COR-L47 (cell line): ENCODE results near the gene EXOC2.

Source experiments
- DNase-seq: peaks from one replicate; lab custom pipeline; 2025; lab: John Stamatoyannopoulos, UW

The EXOC2 gene

DNA sequence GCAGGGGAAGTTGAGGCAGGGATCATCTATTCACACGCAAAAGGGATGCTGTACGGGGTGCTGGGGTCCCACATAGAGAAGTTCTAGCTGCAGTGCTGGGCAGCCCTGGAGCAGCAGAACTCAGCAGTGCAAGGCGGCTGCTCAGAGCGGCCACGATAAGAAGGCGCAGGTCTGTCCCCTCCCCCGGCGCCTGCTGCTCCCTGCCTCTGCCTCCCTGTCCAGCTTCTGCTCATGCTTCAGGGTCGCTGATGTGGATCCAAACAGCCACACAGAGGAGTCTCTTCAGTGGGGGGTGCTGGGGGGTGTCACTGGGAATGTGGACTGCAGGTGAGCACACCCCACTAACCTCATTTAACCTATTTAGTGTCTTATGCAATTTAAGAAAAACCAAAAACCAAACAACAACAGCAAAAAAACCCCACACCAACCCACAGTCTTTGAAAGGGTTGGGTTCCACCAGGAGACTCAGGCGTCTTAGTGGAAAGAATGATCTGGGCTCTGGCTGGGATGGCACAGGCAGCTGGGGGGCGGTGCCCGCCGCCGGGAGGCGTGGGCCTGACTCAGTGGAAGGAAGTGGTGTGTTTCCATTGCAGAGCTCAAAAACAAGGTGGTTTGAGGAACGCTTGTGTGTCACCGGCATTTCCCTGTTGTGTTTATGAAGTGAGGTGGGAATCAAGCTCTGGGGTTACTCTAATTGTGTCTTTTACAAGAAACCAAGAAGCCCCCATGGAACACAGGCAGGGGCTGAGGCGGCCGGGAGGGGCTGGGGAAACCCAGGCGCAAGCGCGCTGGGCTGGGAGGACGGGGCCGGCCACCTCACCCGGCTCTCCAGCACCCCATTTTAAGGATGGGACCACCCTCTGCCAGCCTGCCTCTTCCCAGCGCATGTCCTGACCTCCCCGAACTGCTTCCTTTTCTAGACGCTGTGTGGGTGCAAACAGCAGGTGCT, 246.2 kb downstream of the EXOC2 start:
- DNase-seq = no peak

DNA sequence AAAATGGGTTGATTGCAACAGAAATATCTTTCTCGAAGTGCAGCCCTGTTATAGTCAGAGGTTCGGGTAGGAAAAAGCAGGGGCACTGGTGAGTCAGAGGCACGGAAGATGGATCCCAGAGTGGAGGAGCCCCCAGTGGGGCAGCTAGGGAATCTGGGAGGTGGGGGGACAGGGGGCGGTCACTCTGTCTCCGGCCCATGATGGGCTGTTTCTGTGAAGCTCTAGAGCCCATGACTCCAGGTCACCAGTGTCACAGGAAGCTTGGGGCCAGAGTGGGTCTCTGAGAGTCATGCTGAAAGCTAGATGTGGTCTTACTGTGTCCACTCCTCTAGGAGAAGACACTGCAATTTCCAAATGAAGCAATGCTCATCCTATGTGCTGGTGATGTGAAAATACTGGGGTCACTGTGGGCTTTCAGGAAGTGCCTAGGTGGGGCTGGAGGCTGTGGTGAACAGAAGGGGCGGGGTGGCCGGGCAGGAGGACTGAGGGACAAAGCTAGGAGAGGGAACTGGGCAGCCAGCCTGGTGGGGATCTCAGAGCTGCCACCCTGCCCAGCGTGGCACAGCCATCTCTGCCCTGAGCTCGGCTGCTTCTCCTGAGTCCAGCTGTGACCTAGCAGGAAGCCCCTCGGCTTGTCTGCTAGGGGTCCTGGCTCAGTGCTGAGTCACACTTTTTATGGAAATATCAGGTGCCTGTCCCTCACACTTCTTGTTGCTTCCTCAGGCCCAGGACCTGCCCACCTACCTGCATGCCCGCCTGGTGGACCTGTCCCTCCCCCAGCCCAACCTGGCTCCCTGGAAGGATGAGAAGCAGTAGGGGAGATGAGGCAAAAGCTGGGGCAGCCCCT, 247.1 kb downstream of the EXOC2 start:
- no peak for DNase-seq

DNA sequence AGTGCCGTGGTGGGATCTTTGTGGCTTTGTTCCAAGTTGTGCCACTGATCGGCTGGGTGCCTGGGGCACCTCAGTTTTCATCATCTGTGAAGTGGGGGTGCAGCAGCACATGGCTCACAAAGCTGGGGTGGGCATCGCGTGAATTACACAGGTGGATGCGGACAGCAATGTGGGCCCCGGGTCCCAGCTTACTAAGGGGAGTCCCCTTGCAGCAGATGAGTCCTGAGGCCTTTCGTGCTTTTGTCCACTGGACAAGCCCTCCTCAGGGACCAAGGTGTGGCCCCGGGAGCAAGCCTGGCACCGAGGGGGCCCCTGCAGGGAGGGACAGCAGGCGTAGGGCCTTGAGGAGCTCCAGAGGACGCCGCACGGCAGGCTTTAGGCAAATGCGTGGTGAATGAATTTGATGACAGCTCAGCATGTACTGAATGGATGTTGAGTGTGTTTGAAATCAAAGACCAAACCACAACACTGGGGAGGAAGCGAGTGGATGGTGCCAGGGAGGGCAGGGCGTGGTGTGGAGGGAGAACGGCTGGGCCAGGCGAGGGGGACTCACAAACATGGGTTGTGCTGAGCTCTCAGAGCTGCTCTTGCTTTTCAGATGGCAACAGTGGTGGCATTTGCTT, 248.2 kb downstream of the EXOC2 start:
- DNase-seq = no peak

DNA sequence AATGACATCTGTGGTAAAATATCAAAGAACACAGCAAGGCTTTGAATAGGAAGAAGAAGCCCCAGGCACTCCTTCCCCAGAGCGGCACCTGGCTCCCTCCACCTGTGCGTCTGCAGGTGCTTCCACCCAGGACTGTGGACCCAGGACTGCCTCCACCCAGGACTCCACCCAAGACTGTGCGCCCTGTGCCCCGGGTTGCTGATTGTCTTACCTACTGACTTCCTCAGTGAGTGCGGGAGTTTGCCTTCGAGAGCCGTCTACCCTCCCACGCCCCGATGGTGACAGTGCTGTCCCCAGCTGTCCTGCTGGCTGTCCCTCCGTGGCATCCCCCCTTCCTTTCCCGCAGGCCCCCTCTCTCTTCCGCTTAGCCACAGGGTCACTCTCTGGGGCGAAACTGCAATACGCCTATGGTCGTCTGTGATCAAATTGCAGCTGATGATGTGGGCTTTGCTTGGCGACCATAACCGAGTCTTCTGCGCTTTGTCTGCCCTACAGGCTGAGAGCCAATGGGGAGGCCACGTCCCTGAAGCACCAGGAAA, 249.2 kb downstream of the EXOC2 start:
- no peak for DNase-seq

DNA sequence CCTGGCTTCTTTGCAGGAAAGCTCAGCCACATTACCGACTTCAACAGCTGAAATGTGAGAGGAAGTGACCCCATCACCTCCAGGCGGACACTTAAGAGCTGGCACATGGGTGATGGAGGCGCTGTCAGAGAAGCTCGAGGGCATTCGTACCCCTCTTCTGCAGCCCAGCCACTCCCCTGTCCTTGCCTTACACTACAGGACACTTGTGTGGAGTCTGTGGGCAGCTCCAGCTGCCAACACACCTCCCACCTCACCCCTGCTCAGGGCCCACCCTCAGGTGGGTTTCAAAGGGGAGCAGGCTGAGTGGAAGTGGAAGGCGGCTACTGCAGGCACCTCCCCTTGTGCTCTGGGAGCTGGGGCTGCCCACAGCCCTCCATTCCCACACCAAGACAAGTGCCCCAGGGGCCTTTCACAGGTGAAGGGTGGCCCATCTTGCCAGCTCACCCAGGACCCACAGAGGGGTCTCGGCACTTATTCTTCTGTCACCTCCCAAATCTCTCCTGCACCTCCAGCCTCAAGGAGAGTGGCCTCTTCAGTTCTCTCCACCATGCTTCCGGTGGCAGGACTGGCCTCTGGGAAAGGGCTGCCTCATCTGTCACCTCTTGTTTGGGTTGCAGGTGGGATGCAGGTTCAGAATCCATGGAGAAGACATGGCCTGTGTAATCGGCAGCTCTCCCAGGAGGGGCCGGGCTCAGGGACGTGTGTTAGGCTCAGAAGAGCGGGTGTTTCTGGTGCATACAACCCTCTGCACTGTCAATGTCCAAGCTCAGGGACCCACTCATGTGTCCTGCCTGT, 251.6 kb downstream of the EXOC2 start:
- DNase-seq = no peak

DNA sequence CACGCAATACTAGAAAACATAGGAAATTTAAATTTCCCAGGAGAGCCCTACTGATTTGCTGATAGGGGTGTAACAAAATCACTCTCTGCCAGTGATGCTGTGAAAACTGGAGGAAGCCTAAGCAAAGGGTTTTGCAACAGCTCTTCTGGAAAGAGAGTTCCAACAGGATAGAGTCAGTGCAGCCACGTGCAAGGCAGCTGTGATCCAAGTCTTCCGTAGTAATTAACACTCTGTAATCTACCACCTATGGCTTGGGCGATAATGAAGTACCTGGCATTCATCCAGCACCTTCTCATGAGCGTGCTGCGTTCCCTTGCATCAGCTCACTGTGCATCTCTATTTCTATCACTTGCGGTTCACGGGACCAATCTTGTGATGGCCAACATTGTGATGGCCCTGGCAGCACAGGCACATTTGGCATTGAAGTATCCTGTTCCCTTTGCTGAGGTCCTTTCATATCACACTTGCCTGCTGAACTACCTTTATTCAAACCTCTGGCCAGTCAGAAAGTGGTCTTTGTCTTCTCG, 253.2 kb downstream of the EXOC2 start:
- peak; percentile 92 for DNase-seq

DNA sequence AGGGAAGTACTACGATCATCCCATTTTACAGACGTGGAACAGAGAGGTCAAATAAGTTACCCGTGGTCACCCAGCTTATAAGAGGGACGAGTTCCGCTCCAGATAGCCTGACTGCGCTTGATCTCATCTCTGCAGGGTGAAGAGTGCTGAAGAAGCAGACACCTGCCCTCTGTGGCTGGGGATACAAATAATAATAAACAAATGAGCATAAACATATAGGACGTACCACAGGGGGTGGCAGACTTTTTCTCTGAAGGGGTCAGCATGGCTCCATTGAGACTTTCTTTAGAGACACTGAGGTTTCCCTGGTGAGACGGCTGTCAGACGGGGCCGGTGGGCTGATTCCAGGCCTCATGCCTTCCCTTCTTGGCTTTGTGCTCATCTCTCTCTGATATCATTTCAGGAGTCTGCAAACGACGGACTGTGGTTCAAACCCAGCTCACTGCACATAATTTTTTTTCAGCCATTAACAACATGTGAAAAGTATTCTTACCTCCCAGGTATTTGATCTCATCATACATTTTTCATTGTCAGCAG, 254.2 kb downstream of the EXOC2 start:
- no peak for DNase-seq

DNA sequence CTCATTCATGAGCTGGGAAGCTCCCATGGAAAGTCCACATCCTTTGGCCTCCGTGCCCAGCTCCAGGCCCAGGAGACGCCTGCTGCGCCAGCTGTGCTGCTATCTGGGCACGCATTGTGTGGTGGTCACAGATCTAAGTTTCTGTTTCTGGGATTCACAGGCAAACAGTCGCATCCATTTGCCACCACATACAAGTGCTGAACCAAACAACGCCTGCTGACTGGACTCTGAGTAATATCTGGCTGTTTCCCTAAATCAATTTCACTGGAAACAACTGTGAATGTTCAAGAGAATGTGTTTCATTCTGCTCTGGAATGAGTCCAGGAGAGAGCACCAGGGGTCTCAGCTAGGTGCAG, 255.9 kb downstream of the EXOC2 start:
- DNase-seq = no peak

DNA sequence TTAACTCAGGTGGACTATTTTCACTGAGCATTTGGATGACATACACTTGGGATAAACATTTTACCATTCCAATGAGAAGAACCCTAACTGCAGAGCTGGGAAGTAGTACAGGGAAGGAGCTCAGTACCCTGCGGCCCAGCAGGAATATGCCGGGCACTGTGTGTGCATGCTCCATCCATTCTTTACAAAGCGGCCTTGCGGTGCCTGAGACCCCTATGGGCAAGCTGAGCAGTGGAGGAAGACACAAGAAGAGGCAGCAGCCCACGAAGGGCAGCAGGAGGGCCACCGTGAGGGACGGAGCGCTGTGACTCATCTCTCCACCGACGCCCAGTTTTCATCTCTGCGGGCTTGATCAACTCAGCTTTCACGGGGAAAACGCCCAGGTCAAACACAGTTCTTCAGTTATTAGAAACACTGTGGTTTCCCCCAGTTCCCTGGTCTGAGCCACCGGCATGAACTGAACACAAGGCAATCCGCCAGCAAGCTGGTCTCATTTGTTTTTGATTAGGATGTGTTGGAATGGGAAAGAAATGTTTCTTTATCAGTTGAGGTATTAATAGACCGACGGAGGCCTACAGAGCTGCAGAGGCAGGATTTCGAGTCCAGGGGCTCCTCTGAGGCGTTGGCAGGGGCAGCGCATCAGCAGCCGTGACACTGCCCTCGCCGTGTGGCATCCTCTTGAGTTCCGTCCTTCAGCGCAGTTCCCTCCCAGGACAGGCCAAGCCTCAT, 256.5 kb downstream of the EXOC2 start:
- no peak for DNase-seq

DNA sequence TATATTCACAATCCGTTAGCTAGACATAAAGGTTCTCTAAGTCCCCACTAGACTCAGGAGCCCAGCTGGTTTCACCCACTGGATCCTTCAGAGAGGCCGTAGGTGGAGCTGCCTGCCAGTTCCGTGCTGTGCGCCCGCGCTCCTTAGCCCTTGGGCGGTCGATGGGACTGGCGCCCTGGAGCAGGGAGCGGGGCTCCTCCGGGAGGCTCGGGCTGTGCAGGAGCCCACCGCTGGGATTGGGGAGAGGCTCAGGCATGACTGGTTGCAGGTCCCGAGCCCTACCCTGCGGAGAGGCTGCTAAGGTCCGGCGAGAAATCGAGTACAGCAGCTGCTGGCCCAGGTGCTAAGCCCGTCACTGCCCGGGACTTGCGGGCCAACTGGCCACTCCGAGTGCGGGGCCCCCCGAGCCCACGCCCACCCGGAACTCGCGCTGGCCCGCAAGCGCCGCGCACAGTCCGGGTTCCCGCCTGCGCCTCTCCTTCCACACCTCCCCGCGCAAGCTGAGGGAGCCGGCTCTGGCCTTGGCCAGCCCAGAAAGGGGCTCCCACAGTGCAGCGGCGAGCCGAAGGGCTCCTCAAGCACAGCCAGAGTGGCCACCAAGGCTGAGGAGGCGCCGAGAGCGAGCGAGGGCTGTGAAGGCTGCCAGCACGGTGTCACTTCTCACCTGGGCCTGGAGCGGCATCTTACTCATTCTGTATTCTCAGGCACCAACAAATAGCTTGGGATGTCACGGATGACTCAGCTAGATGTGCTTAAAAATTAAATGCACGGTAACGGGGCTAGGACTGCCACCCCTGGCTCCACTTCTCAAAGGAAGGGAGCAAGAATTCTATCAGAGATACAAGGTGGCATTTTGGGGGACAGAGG, 257.3 kb downstream of the EXOC2 start:
- DNase-seq = no peak
